ENCODE results near the gene UBE2A.

The UBE2A gene

GRCh38 chrX:119605464-119606279, 31.3 kb downstream of the UBE2A start (continued):
- TF ChIP-seq, protein P1, sequence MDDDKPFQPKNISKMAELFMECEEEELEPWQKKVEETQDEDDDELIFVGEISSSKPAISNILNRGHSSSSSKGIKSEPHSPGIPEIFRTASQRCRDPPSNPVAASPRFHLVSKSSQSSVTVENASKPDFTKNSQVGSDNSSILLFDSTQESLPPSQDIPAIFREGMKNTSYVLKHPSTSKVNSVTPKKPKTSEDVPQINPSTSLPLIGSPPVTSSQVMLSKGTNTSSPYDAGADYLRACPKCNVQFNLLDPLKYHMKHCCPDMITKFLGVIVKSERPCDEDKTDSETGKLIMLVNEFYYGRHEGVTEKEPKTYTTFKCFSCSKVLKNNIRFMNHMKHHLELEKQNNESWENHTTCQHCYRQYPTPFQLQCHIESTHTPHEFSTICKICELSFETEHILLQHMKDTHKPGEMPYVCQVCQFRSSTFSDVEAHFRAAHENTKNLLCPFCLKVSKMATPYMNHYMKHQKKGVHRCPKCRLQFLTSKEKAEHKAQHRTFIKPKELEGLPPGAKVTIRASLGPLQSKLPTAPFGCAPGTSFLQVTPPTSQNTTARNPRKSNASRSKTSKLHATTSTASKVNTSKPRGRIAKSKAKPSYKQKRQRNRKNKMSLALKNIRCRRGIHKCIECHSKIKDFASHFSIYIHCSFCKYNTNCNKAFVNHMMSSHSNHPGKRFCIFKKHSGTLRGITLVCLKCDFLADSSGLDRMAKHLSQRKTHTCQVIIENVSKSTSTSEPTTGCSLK (tag by site-specific recombination; IDR thresholded peaks at IDR 0.05), result no peak
- no peak for TF ChIP-seq ZNF175 (tag by site-specific recombination; IDR thresholded peaks at IDR 0.05)
- TF ChIP-seq ZNF19 (tag by site-specific recombination; IDR thresholded peaks at IDR 0.05; ENCODE audit: low read depth), result no peak
- no peak for TF ChIP-seq ZNF488 (tag by site-specific recombination; IDR thresholded peaks at IDR 0.05)
- TF ChIP-seq ZNF335 (tag by site-specific recombination; conservative IDR thresholded peaks at IDR 0.05), result 0 out of 2 replicates have a peak, but pooled peaks have one; percentile 64
- peak; percentile 79 for TF ChIP-seq ZBTB17 (tag by site-specific recombination; IDR thresholded peaks at IDR 0.05)
- TF ChIP-seq, protein P2, sequence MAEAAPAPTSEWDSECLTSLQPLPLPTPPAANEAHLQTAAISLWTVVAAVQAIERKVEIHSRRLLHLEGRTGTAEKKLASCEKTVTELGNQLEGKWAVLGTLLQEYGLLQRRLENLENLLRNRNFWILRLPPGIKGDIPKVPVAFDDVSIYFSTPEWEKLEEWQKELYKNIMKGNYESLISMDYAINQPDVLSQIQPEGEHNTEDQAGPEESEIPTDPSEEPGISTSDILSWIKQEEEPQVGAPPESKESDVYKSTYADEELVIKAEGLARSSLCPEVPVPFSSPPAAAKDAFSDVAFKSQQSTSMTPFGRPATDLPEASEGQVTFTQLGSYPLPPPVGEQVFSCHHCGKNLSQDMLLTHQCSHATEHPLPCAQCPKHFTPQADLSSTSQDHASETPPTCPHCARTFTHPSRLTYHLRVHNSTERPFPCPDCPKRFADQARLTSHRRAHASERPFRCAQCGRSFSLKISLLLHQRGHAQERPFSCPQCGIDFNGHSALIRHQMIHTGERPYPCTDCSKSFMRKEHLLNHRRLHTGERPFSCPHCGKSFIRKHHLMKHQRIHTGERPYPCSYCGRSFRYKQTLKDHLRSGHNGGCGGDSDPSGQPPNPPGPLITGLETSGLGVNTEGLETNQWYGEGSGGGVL (tag by site-specific recombination; IDR thresholded peaks at IDR 0.05), result peak; percentile 51
- no peak for TF ChIP-seq ZNF184 (tag by site-specific recombination; IDR thresholded peaks at IDR 0.05)
- TF ChIP-seq, protein P3, sequence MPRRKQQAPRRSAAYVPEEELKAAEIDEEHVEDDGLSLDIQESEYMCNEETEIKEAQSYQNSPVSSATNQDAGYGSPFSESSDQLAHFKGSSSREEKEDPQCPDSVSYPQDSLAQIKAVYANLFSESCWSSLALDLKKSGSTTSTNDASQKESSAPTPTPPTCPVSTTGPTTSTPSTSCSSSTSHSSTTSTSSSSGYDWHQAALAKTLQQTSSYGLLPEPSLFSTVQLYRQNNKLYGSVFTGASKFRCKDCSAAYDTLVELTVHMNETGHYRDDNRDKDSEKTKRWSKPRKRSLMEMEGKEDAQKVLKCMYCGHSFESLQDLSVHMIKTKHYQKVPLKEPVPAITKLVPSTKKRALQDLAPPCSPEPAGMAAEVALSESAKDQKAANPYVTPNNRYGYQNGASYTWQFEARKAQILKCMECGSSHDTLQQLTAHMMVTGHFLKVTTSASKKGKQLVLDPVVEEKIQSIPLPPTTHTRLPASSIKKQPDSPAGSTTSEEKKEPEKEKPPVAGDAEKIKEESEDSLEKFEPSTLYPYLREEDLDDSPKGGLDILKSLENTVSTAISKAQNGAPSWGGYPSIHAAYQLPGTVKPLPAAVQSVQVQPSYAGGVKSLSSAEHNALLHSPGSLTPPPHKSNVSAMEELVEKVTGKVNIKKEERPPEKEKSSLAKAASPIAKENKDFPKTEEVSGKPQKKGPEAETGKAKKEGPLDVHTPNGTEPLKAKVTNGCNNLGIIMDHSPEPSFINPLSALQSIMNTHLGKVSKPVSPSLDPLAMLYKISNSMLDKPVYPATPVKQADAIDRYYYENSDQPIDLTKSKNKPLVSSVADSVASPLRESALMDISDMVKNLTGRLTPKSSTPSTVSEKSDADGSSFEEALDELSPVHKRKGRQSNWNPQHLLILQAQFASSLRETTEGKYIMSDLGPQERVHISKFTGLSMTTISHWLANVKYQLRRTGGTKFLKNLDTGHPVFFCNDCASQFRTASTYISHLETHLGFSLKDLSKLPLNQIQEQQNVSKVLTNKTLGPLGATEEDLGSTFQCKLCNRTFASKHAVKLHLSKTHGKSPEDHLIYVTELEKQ (tag by site-specific recombination; IDR thresholded peaks at IDR 0.05; ENCODE audit: borderline replicate concordance), result no peak
- TF ChIP-seq ZNF433 (tag by site-specific recombination; IDR thresholded peaks at IDR 0.05; ENCODE audit: low read depth), result no peak
- peak; percentile 44 for TF ChIP-seq OVOL3 (tag by site-specific recombination; IDR thresholded peaks at IDR 0.05)
- TF ChIP-seq, protein P4, sequence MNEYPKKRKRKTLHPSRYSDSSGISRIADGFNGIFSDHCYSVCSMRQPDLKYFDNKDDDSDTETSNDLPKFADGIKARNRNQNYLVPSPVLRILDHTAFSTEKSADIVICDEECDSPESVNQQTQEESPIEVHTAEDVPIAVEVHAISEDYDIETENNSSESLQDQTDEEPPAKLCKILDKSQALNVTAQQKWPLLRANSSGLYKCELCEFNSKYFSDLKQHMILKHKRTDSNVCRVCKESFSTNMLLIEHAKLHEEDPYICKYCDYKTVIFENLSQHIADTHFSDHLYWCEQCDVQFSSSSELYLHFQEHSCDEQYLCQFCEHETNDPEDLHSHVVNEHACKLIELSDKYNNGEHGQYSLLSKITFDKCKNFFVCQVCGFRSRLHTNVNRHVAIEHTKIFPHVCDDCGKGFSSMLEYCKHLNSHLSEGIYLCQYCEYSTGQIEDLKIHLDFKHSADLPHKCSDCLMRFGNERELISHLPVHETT (tag by site-specific recombination; IDR thresholded peaks at IDR 0.05), result peak; percentile 12; the same call in 1 of the 2 replicates
- TF ChIP-seq, protein P5, sequence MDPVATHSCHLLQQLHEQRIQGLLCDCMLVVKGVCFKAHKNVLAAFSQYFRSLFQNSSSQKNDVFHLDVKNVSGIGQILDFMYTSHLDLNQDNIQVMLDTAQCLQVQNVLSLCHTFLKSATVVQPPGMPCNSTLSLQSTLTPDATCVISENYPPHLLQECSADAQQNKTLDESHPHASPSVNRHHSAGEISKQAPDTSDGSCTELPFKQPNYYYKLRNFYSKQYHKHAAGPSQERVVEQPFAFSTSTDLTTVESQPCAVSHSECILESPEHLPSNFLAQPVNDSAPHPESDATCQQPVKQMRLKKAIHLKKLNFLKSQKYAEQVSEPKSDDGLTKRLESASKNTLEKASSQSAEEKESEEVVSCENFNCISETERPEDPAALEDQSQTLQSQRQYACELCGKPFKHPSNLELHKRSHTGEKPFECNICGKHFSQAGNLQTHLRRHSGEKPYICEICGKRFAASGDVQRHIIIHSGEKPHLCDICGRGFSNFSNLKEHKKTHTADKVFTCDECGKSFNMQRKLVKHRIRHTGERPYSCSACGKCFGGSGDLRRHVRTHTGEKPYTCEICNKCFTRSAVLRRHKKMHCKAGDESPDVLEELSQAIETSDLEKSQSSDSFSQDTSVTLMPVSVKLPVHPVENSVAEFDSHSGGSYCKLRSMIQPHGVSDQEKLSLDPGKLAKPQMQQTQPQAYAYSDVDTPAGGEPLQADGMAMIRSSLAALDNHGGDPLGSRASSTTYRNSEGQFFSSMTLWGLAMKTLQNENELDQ (tag by site-specific recombination; IDR thresholded peaks at IDR 0.05; ENCODE audit: low read depth), result no peak
- TF ChIP-seq ZBTB20 (tag by site-specific recombination; IDR thresholded peaks at IDR 0.05), result peak; percentile 38; the same call in 1 of the 2 replicates
- TF ChIP-seq, protein P6, sequence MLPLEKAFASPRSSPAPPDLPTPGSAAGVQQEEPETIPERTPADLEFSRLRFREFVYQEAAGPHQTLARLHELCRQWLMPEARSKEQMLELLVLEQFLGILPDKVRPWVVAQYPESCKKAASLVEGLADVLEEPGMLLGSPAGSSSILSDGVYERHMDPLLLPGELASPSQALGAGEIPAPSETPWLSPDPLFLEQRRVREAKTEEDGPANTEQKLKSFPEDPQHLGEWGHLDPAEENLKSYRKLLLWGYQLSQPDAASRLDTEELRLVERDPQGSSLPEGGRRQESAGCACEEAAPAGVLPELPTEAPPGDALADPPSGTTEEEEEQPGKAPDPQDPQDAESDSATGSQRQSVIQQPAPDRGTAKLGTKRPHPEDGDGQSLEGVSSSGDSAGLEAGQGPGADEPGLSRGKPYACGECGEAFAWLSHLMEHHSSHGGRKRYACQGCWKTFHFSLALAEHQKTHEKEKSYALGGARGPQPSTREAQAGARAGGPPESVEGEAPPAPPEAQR (tag by site-specific recombination; IDR thresholded peaks at IDR 0.05), result no peak
- TF ChIP-seq ZNF76 (tag by site-specific recombination; IDR thresholded peaks at IDR 0.05; ENCODE audit: borderline replicate concordance, low read depth), result no peak
- no peak for TF ChIP-seq ZNF670 (tag by site-specific recombination; IDR thresholded peaks at IDR 0.05; ENCODE audit: low read depth)
- TF ChIP-seq, protein P7, sequence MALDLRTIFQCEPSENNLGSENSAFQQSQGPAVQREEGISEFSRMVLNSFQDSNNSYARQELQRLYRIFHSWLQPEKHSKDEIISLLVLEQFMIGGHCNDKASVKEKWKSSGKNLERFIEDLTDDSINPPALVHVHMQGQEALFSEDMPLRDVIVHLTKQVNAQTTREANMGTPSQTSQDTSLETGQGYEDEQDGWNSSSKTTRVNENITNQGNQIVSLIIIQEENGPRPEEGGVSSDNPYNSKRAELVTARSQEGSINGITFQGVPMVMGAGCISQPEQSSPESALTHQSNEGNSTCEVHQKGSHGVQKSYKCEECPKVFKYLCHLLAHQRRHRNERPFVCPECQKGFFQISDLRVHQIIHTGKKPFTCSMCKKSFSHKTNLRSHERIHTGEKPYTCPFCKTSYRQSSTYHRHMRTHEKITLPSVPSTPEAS (tag by site-specific recombination; IDR thresholded peaks at IDR 0.05), result peak; percentile 26; the same call in 1 of the 2 replicates
